ENCODE data around the gene OR10H3. TPM values are rescaled to one million over a fixed set of nuclear protein-coding genes. Genes with fewer than 3 reads are reported as not detected.
"Not testable (repeated sequence)": the region's sequence is repeated elsewhere in the genome, so short reads cannot be mapped to it uniquely, and the experiment has no call there.

The OR10H3 gene
- total and polyA plus RNA-seq, 2 experiments from 2014 or later: not detected

- not testable (repeated sequence) for H2AFZ ChIP-seq; DNase-seq (ENCODE audit: low spot score); H3K4me3 Mint-ChIP-seq; H3K27ac ChIP-seq (ENCODE audit: low read depth); H3K4me1 ChIP-seq (ENCODE audit: insufficient read depth); H3F3A ChIP-seq (replicated peaks; ENCODE audit: low read depth); H3K27ac Mint-ChIP-seq; H3K27me3 ChIP-seq (ENCODE audit: insufficient read depth); H3K9me2 ChIP-seq (ENCODE audit: insufficient read depth); H3K4me1 Mint-ChIP-seq; H3K79me2 ChIP-seq (replicated peaks; ENCODE audit: insufficient read depth); ATAC-seq; H3K4me3 ChIP-seq; H3K4me2 ChIP-seq; H3K36me3 ChIP-seq (ENCODE audit: insufficient read depth); H4K20me1 ChIP-seq (replicated peaks; ENCODE audit: insufficient read depth); H3K27me3 Mint-ChIP-seq (ENCODE audit: insufficient read depth, low read depth, poor library complexity)
- Mint-ChIP-seq H3K9me3 (peaks cover 87% of the 10 kb centered on the region), H3K36me3 (ENCODE audit: low read depth) (peaks cover 36% of the 10 kb centered on the region)
Measured at GRCh38 chr19:15782896-15783295, 45.1 kb downstream of the OR10H3 start.

- Mint-ChIP-seq H3K4me1 (no peaks in the 10 kb centered on the region), H3K27me3 (ENCODE audit: insufficient read depth, low read depth, poor library complexity) (peaks cover 2% of the 10 kb centered on the region), H3K9me3 (peaks cover 95% of the 10 kb centered on the region), H3K4me3 (no peak within 1 kb of the TSS), H3K36me3 (ENCODE audit: low read depth) (peaks cover 41% of the 10 kb centered on the region), H3K27ac (no peak within 1 kb of the TSS)
- Histone ChIP-seq H3K27me3 (ENCODE audit: insufficient read depth) (no peaks in the 10 kb centered on the region), H3K27ac (ENCODE audit: low read depth) (no peak within 1 kb of the TSS), H3K9me2 (ENCODE audit: insufficient read depth) (no peaks in the 10 kb centered on the region), H2AFZ (no peak within 1 kb of the TSS), H3F3A (replicated peaks; ENCODE audit: low read depth) (no peaks in the 10 kb centered on the region), H3K4me1 (ENCODE audit: insufficient read depth) (no peaks in the 10 kb centered on the region), H3K4me2 (no peak within 1 kb of the TSS), H3K4me3 (no peak within 1 kb of the TSS), H4K20me1 (replicated peaks; ENCODE audit: insufficient read depth) (no peaks in the 10 kb centered on the region), H3K36me3 (ENCODE audit: insufficient read depth) (no peaks in the 10 kb centered on the region), H3K79me2 (replicated peaks; ENCODE audit: insufficient read depth) (no peaks in the 10 kb centered on the region)
- no peak for ATAC-seq
- TF ChIP-seq ZNF331 (CRISPR knock-in tag; IDR thresholded peaks at IDR 0.05; ENCODE audit: low read depth): no peak
- no peak for TF ChIP-seq CREB1 (CRISPR knock-in tag; IDR thresholded peaks at IDR 0.05; ENCODE audit: low read depth)
- no peak for TF ChIP-seq POLR2AphosphoS5 (IDR thresholded peaks at IDR 0.05; ENCODE audit: low read depth)
- no peak for TF ChIP-seq ZNF462 (CRISPR knock-in tag; IDR thresholded peaks at IDR 0.05)
- no peak for TF ChIP-seq STAT1 (IDR thresholded peaks at IDR 0.05; ENCODE audit: unreplicated experiment)
- no peak for TF ChIP-seq NANOG (IDR thresholded peaks at IDR 0.05; ENCODE audit: borderline replicate concordance)
- TF ChIP-seq CTCF (conservative IDR thresholded peaks at IDR 0.05; ENCODE audit: low read depth in 2 of 2): no peak
- TF ChIP-seq ETS1 (IDR thresholded peaks at IDR 0.05): no peak
- no peak for DNase-seq (ENCODE audit: low spot score)
Measured at GRCh38 chr19:15787611-15788155, 49.9 kb downstream of the OR10H3 start, which contains the start of gene OR10H5. Gene OR10H5, plus strand, starts transcription at chr19:15787661. Its CDS starts 6,388 bp downstream, at chr19:15794049.

All from GM23338 (cell line).